OCI-LY7 (cell line): ENCODE data around the gene CCDC47.

Experiments used
- CTCF ChIP-seq: fragments of 200-600 bp; sonication (generic); conservative IDR thresholded peaks from 2 replicates; pipeline ENCODE4 v1.5.1; 2014; ENCODE audit warnings: mild to moderate bottlenecking, antibody characterized with exemption, low read length, moderate library complexity, mixed read lengths
- EZH2phosphoT487 ChIP-seq: fragments of 200-600 bp; sonication (generic); IDR thresholded peaks from 2 replicates; pipeline ENCODE4 v1.6.1; 2018; ENCODE audit warnings: low read depth, borderline replicate concordance, mild to moderate bottlenecking, mixed run types, antibody characterized with exemption, low read length, moderate library complexity, mixed read lengths

- no peak for TF ChIP-seq CTCF
- TF ChIP-seq EZH2phosphoT487 = no peak
Observed at GRCh38 chr17:63714550-63715277, 58.7 kb downstream of the CCDC47 start.
